NCI-H2081 treated with DMSO at 0.1 percent for 48 hours (cell line): ENCODE data around the gene ARHGAP27.
"Not testable (repeated sequence)": the region's sequence is repeated elsewhere in the genome, so short reads cannot be mapped to it uniquely, and the experiment has no call there.

Experiments
- DNase-seq: peaks from one replicate; lab custom pipeline; 2025; lab: John Stamatoyannopoulos, UW

Gene ARHGAP27

GRCh38 chr17:45363498-45363897 is 69.2 kb downstream of the ARHGAP27 start:
- no peak for DNase-seq

DNA sequence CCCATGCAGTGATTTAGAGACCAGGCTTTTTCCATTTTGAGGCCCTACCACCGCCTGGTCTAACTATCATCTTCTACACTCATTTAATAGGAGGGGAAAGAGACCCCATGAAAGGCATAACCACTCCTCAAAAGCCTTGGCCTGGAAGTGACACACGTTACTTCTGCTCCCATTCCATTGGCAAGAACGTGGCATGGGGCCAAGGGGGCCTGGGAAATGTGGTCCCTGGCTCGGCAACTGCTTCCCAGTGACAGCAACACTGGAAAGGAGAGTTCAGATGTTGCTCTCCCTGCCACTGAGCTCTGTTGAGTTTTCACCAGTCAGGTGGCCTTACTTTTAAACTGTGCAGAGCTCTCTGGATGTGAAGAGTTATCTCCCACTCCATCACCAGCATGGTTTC is 70.7 kb downstream of the ARHGAP27 start:
- DNase-seq = no peak

GRCh38 chr17:45361451-45361850 is 71.2 kb downstream of the ARHGAP27 start:
- no peak for DNase-seq

GRCh38 chr17:45357364-45357997 is 75.2 kb downstream of the ARHGAP27 start:
- no peak for DNase-seq

DNA sequence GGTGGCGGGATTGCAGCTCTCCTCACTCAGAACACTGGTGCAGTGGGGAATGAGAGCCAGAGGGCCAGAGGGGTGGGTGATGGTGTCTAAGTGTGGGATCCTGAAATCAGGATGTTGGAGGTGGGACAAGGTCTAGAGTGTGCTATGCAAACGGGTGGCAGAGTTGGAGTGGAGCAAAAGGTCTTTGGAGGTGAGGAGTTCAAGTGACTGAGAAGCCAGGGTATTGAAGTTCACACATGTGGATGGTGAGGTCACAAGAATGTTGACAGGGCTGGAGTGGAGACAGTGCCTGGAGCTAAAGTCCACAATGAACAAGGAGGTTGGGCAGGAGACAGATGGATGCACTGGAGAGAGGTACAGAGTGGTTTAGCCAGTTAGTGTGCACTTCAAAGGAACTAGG is 77.6 kb downstream of the ARHGAP27 start:
- no peak for DNase-seq

- no peak for DNase-seq
Observed at GRCh38 chr17:45353043-45353442, 79.6 kb downstream of the ARHGAP27 start.

DNA sequence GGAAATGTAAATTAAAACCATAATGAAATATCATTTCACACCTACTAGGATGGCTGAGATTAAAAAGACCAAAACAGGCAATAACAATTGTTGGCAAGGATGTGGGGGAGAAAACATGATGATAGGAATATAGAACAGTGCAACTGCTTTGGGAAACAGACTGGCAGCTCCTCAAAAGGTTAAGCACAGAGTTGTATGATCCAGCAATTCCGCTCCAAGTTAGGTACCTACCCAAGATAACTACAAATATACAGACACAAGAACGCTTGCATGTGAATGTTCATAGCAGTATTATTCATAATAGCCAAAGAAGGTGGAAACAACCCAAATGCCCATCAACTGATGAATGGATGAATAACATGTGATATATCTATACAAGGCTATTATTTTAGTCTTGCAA is 80.8 kb downstream of the ARHGAP27 start:
- no peak for DNase-seq

DNA sequence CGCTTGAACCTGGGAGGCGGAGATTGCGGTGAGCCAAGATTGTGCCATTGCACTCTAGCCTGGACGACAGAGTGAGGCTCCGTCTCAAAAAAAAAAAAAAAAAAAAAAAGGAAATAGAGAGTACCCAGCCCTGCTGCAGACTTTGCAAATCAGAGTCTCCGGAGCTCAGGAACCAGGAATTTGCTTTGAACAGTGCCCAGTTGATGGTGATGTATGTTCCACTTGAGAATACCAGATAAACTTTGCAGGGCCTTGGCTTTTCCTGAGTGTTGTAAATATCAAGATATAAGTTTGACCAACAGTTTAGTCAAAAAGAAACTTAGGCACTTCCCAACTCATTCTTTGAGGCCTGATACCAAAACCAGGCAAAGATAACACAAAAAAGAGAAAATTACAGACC is 85.2 kb downstream of the ARHGAP27 start:
- DNase-seq = no peak

DNA sequence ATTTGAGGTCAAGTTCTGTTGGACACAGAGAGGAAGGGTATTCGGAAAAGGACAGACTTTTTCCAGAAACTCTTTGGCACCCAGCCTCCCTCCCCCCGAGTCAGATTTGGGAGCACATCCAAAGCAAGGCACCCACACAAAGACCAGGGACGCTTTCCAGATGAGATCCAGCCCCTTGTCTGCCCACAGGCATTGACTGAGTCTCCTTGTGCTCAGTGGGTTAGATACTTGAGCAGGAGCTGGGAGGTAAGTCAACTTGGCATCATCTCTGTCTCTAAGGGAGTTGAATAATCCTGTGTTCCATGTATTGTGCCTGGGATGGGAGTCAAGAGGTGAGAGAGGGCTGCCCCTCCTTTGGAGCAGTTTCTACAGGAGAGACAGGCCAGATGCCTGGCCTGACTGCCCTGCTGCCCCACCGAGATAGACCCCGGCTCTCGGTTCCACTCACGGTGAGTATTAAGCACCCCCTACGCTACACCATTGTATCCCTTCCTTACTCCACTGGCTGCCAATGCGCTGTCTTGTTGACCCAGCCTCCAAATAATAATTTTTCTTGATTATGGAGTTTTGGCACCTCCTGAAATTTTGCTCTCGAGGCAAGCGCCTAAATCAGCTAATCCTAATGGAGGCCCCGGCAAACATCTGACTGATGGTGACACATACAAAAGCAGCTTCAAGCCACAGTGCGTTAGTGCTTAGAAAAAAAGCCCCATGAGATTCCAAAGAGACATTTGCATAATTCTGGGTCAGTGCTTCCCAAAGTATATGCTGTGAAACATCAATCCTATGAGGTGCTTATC is 86.3 kb downstream of the ARHGAP27 start:
- DNase-seq = no peak

- DNase-seq = no peak
Observed at GRCh38 chr17:45345554-45346215, 87.0 kb downstream of the ARHGAP27 start.

- DNase-seq = no peak
Observed at GRCh38 chr17:45345246-45345553, 87.5 kb downstream of the ARHGAP27 start.

GRCh38 chr17:45343967-45344664 is 88.6 kb downstream of the ARHGAP27 start:
- not testable (repeated sequence) for DNase-seq
